ENCODE measurements around the gene CDH20. TPM values are rescaled to one million over a fixed set of nuclear protein-coding genes. Genes with fewer than 3 reads are reported as not detected.

The CDH20 gene
- total RNA-seq, 1 experiment from 2014 or later, result not detected

DNA sequence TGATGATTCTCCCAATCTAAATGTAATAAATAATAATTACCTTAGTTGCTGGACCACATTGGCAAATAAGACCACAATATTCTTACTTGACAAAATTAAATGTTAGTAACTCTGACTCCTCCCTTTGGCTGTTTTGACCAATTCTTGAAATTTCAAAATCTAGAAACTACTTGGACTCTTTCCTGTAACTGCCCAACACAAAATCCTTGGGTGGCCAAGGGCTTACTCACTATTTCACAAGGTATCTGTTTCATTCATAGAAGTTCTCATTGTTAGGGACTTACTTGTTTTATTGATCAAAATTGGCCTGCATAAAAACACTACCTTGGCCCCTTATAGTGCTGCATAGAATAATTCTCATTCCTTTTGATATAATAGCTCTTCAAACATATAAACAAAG, 19.4 kb downstream of the CDH20 start:
- no peak for DNase-seq (ENCODE audit: low read depth, low spot score)
- no peak for ATAC-seq
- no peak overlapping the region for H3K4me3 ChIP-seq (replicated peaks in 1 of 2; ENCODE audit: low read depth in 1 of 2, low read length in 2 of 2)
- H3K9me3 ChIP-seq (ENCODE audit: control insufficient read depth in 1 of 2, insufficient read depth in 1 of 2, low read depth in 1 of 2, low read length in 2 of 2), result no peaks in the 10 kb centered on the region
- H4K20me1 ChIP-seq (ENCODE audit: insufficient read depth), result no peaks in the 10 kb centered on the region
- CTCF ChIA-PET, result no interaction called here
- no peaks in the 10 kb centered on the region for H3K4me1 ChIP-seq (ENCODE audit: control insufficient read depth in 1 of 2, insufficient read depth in 2 of 2, low read length in 2 of 2)
- no peak overlapping the region for H3K9ac ChIP-seq (ENCODE audit: low read length)
- intact Hi-C loops (cut with micrococcal nuclease), result no loop called here
- BruUV-seq (replicated peaks), result no TSS peak
- no peak overlapping the region for H2AFZ ChIP-seq (ENCODE audit: low read depth, low read length, poor library complexity, severe bottlenecking)
- no peaks in the 10 kb centered on the region for H3K9me2 ChIP-seq (ENCODE audit: insufficient read depth)
- no peak for TF ChIP-seq ZFX (IDR thresholded peaks at IDR 0.05)
- TF ChIP-seq CBX3 (IDR thresholded peaks at IDR 0.05; ENCODE audit: low read depth), result no peak
- TF ChIP-seq, protein P1, sequence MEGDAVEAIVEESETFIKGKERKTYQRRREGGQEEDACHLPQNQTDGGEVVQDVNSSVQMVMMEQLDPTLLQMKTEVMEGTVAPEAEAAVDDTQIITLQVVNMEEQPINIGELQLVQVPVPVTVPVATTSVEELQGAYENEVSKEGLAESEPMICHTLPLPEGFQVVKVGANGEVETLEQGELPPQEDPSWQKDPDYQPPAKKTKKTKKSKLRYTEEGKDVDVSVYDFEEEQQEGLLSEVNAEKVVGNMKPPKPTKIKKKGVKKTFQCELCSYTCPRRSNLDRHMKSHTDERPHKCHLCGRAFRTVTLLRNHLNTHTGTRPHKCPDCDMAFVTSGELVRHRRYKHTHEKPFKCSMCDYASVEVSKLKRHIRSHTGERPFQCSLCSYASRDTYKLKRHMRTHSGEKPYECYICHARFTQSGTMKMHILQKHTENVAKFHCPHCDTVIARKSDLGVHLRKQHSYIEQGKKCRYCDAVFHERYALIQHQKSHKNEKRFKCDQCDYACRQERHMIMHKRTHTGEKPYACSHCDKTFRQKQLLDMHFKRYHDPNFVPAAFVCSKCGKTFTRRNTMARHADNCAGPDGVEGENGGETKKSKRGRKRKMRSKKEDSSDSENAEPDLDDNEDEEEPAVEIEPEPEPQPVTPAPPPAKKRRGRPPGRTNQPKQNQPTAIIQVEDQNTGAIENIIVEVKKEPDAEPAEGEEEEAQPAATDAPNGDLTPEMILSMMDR (IDR thresholded peaks at IDR 0.05 in 2 of 3, conservative IDR thresholded peaks at IDR 0.05 in 1 of 3; ENCODE audit: borderline replicate concordance in 1 of 3, insufficient read depth in 1 of 3, low read depth in 2 of 3, low read length in 2 of 3), result no peak
- no peak for TF ChIP-seq SIN3A (IDR thresholded peaks at IDR 0.05; ENCODE audit: low read depth)
- TF ChIP-seq EZH2 (IDR thresholded peaks at IDR 0.05), result no peak
- no peak for TF ChIP-seq EGR1 (IDR thresholded peaks at IDR 0.05; ENCODE audit: low read depth)
- no peaks in the 10 kb centered on the region for H3K36me3 ChIP-seq (ENCODE audit: control insufficient read depth in 1 of 2, insufficient read depth in 2 of 2, low read length in 2 of 2)
- POLR2A ChIA-PET, result no interaction called here
- no peaks in the 10 kb centered on the region for H3K79me2 ChIP-seq (ENCODE audit: insufficient read depth, low read length)
- peaks cover 22% of the 10 kb centered on the region; the same call in 1 of the 2 replicates for H3K27me3 ChIP-seq (ENCODE audit: insufficient read depth, low read length)
- H3K4me2 ChIP-seq (ENCODE audit: low read length), result no peak overlapping the region
- RAD21 ChIA-PET (ENCODE audit: low non-redundant PET in 1 of 2, low total read pairs in 2 of 2, uncharacterized antibody in 2 of 2, unreplicated experiment in 2 of 2), result no interaction called here
- H3K27ac ChIP-seq (ENCODE audit: low read depth, low read length), result no peak overlapping the region

DNA sequence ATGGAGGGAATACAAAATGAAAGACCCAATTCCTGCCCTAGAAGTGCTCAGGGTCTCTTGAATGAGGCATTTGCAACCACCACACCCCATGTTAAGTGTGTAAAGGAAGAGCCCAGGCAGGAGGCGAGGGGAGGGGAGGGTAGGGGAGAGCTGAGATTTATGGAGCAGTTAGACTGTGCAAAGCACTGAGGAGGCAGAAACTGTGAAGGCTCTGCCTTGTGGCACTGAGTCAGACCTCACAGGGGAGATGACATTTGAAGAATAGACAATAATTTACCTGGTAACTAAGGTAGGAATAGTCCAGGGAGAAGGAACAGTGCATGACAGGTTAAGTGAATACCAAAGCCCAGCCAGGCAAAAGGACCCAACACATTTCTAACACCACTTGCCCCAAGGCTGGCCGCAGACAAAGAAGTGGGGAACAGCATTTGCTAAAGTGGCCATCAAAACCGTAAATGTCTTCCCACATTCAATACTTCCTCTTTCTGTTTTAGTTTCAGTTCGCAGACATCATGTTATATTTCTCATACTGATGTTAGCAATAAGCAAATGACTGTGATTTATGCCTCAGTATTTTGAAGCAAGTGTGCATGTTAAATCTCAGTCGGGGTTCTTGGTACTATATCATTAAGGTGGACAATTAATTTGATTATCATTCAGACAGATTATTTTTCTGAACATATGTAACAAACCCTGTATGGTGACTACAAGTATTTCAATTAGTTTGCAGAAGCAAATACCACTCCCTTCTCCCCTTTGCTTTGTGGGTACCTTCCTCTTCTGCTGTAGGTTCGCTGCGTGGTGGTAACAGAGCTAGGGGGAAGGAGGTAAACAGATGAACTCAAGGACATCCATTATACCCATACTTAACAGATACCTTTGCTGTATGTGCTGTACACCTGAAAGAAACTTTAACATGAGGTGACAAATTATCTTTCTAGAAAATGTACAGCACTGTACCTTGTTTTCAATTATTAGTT, 27.5 kb downstream of the CDH20 start:
- H3K36me3 ChIP-seq (ENCODE audit: control insufficient read depth in 1 of 2, insufficient read depth in 2 of 2, low read length in 2 of 2), result no peaks in the 10 kb centered on the region
- ATAC-seq, result no peak
- H3K27ac ChIP-seq (ENCODE audit: low read depth, low read length), result no peak overlapping the region
- DNase-seq (ENCODE audit: low read depth, low spot score), result no peak
- 0 out of 2 replicates have a peak, but pooled peaks cover 7% of the 10 kb centered on the region for H3K27me3 ChIP-seq (ENCODE audit: insufficient read depth, low read length)
- CTCF ChIA-PET, result no interaction called here
- no peak overlapping the region for H3K4me3 ChIP-seq (replicated peaks in 1 of 2; ENCODE audit: low read depth in 1 of 2, low read length in 2 of 2)
- H3K9me2 ChIP-seq (ENCODE audit: insufficient read depth), result no peaks in the 10 kb centered on the region
- BruUV-seq (replicated peaks), result no TSS peak
- TF ChIP-seq ZNF274 (IDR thresholded peaks at IDR 0.05; ENCODE audit: low read depth, low read length), result no peak
- no peak for TF ChIP-seq EZH2 (IDR thresholded peaks at IDR 0.05)
- TF ChIP-seq, protein P2, sequence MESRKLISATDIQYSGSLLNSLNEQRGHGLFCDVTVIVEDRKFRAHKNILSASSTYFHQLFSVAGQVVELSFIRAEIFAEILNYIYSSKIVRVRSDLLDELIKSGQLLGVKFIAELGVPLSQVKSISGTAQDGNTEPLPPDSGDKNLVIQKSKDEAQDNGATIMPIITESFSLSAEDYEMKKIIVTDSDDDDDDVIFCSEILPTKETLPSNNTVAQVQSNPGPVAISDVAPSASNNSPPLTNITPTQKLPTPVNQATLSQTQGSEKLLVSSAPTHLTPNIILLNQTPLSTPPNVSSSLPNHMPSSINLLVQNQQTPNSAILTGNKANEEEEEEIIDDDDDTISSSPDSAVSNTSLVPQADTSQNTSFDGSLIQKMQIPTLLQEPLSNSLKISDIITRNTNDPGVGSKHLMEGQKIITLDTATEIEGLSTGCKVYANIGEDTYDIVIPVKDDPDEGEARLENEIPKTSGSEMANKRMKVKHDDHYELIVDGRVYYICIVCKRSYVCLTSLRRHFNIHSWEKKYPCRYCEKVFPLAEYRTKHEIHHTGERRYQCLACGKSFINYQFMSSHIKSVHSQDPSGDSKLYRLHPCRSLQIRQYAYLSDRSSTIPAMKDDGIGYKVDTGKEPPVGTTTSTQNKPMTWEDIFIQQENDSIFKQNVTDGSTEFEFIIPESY (IDR thresholded peaks at IDR 0.05; ENCODE audit: extremely low read depth, insufficient replicate concordance, low read length), result no peak
- TF ChIP-seq YY1 (IDR thresholded peaks at IDR 0.05; ENCODE audit: extremely low read depth, insufficient replicate concordance, low read depth, low read length), result no peak
- no peak for TF ChIP-seq POLR2AphosphoS5 (IDR thresholded peaks at IDR 0.05; ENCODE audit: low read depth, low read length)
- TF ChIP-seq TCF7L2 (IDR thresholded peaks at IDR 0.05; ENCODE audit: borderline replicate concordance, extremely low read depth, insufficient read depth, insufficient read length), result no peak
- intact Hi-C loops (cut with micrococcal nuclease), result no loop called here
- POLR2A ChIA-PET, result no interaction called here
- no peaks in the 10 kb centered on the region for H3K79me2 ChIP-seq (ENCODE audit: insufficient read depth, low read length)
- H3K4me1 ChIP-seq (ENCODE audit: control insufficient read depth in 1 of 2, insufficient read depth in 2 of 2, low read length in 2 of 2), result no peaks in the 10 kb centered on the region
- no peak overlapping the region for H3K4me2 ChIP-seq (ENCODE audit: low read length)
- H2AFZ ChIP-seq (ENCODE audit: low read depth, low read length, poor library complexity, severe bottlenecking), result no peak overlapping the region
- no peak overlapping the region for H3K9ac ChIP-seq (ENCODE audit: low read length)
- H3K9me3 ChIP-seq (ENCODE audit: control insufficient read depth in 1 of 2, insufficient read depth in 1 of 2, low read depth in 1 of 2, low read length in 2 of 2), result no peaks in the 10 kb centered on the region
- H4K20me1 ChIP-seq (ENCODE audit: insufficient read depth), result no peaks in the 10 kb centered on the region
- RAD21 ChIA-PET (ENCODE audit: low non-redundant PET in 1 of 2, low total read pairs in 2 of 2, uncharacterized antibody in 2 of 2, unreplicated experiment in 2 of 2), result no interaction called here
